Body of pancreas (tissue), 4 donors: ENCODE measurements around the gene HOXB13.

Experiments used
- CTCF ChIP-seq, 7 experiments: fragments of 450-650 bp in 4 of 7; fragments of 200-600 bp in 3 of 7; sonication (generic) in 3 of 7; IDR thresholded peaks; one replicate each; pipeline ENCODE4 v1.5.1; 2016 to 2019; ENCODE audit warnings: antibody characterized with exemption in 7 of 7
- POLR2A ChIP-seq, 3 donors: fragments of 450-650 bp; IDR thresholded peaks; one replicate each; pipeline ENCODE4 v1.6.1; 2016; ENCODE audit warnings: antibody characterized with exemption in 3 of 3, mild to moderate bottlenecking in 2 of 3

- TF ChIP-seq POLR2A (IDR thresholded peaks at IDR 0.05) = no peak
- no peak for TF ChIP-seq CTCF (IDR thresholded peaks at IDR 0.05)
Observed at GRCh38 chr17:48720266-48721008, 8.1 kb downstream of the HOXB13 start.
